Heart left ventricle (tissue), 13 donors: Measurements from ENCODE around the gene NTF3.

ENCODE experiments used
- CTCF ChIP-seq, 12 donors: fragments of 200-600 bp; sonication (generic) in 4 of 12; IDR thresholded peaks; one replicate each; pipeline versions ENCODE4 v1.5.0 to v1.8.0; 2018 to 2022; ENCODE audit warnings: antibody characterized with exemption in 12 of 12, mild to moderate bottlenecking in 5 of 12
- POLR2A ChIP-seq, 2 donors: fragments of 450-650 bp; IDR thresholded peaks; one replicate each; pipeline ENCODE4 v1.6.1; 2017; ENCODE audit warnings: antibody characterized with exemption in 2 of 2, mild to moderate bottlenecking in 2 of 2, moderate library complexity in 2 of 2
- donor health status: ischemic (EF 13 %, LVEDD 7.1; RV severe dilation, severe dysfunction).
- donor health status: DM: no; HTN: yes; CAD: no.
- donor health status: DM: no; HTN: no; CAD: no.
- donor health status: ischemic (EF 25% LVEDD 6.9; RV normal size, moderate dysfunction).
- donor health status: ischemic (EF 25% LVEDD 5.7; RV mildly dilated, moderate dysfunction).
- donor health status: ischemic (EF 35%, LVEDD 5.7; RV mildly dilated, moderate dysfunction).
- donor health status: nonischemic (EF 11% LVEDD 7.7; RV severe dilation, severe dysfunction).
- donor health status: DM: yes; HTN: yes; CAD: no.
- donor health status: PGD.
- donor health status: ischemic (EF 29% LVEDD 5.4; RV normal size, mild dysfunction).
- donor health status: nonischemic (EF 23%, LVEDD 6.1; RV moderate dilation, normal function).

GRCh38 chr12:5417500-5417899 lies 14.4 kb upstream of the NTF3 start:
- TF ChIP-seq CTCF (IDR thresholded peaks at IDR 0.05) (no peak), POLR2A (IDR thresholded peaks at IDR 0.05) (no peak)
